Endothelial cell of umbilical vein (primary cell): Measurements from ENCODE around the gene TMEM125. TPM values are rescaled to one million over a fixed set of nuclear protein-coding genes. Genes with fewer than 3 reads are reported as not detected.

ENCODE experiments used
- BruUV-seq: library from RNA; stranded (reverse); fragments of 400-500 nt; replicated peaks from 2 replicates; lab custom pipeline; 2021; lab: Mats Ljungman, UMichigan
- CTCF ChIA-PET: fragments of 300-600, 350-600 bp; sonication (Branson Sonifier 250); formaldehyde crosslinking; loops from one replicate; lab custom pipeline; 2021; ENCODE audit warnings: antibody characterized with exemption, inconsistent platforms; lab: Charles Lee
- POLR2A ChIA-PET: fragments of 300-600, 350-600 bp; sonication (Branson Sonifier 250); formaldehyde crosslinking; loops from one replicate; lab custom pipeline; 2021; ENCODE audit warnings: antibody characterized with exemption, inconsistent platforms; lab: Charles Lee
- DNase-seq: peaks from one replicate; pipeline ENCODE4 v3.0.0-alpha.2; 2011; ENCODE audit warnings: low read depth, low spot score
- FAIRE-seq: peaks from 2 replicates; lab custom pipeline; 2011; peaks lifted over from hg19 to GRCh38; lab: Jason Lieb, UNC
- H2AFZ ChIP-seq: 2 replicates; pipeline ENCODE4 v1.6.0; 2012; ENCODE audit warnings: low read depth, low read length, control low read depth, inconsistent platforms
- H3K27ac ChIP-seq: 2 replicates; pipeline ENCODE4 v1.5.1; 2011; ENCODE audit warnings: low read depth, mild to moderate bottlenecking, control low read depth, low read length, moderate library complexity; ENCODE audit not compliant: insufficient read depth
- H3K27me3 ChIP-seq, 2 experiments: 2 replicates each; pipeline versions ENCODE4 v1.6.0 to v1.6.1; 2011; ENCODE audit warnings: low read length in 2 of 2, mixed read lengths in 1 of 2; ENCODE audit not compliant: control insufficient read depth in 2 of 2, insufficient read depth in 2 of 2
- H3K36me3 ChIP-seq, 2 experiments: 2 replicates in 1 of 2; 3 replicates in 1 of 2; pipeline ENCODE4 v1.5.1; 2011; ENCODE audit warnings: low read length in 2 of 2, mild to moderate bottlenecking in 1 of 2, moderate library complexity in 1 of 2; ENCODE audit not compliant: control insufficient read depth in 2 of 2, insufficient read depth in 2 of 2; ENCODE audit errors: extremely low read depth in 1 of 2
- H3K4me1 ChIP-seq: 3 replicates; pipeline ENCODE4 v1.5.1; 2011; ENCODE audit warnings: mild to moderate bottlenecking, low read length; ENCODE audit not compliant: control insufficient read depth, insufficient read depth; ENCODE audit errors: extremely low read depth
- H3K4me2 ChIP-seq: 2 replicates; pipeline ENCODE4 v1.6.1; 2011; ENCODE audit warnings: low read length, control low read depth, mixed read lengths; ENCODE audit not compliant: insufficient read depth
- H3K4me3 ChIP-seq, 3 experiments: fragments of 200-600 bp in 1 of 3; sonication (generic), shearing (Covaris generic) in 1 of 3; replicated peaks in 1 of 3; 2 replicates each; pipeline ENCODE4 v1.5.1; 2011 to 2016; ENCODE audit warnings: control low read depth in 3 of 3, low read length in 3 of 3, mild to moderate bottlenecking in 2 of 3, inconsistent platforms in 1 of 3, low read depth in 1 of 3, moderate library complexity in 1 of 3; ENCODE audit not compliant: insufficient read depth in 1 of 3
- H3K79me2 ChIP-seq: 2 replicates; pipeline ENCODE4 v1.6.0; 2012; ENCODE audit warnings: low read length, inconsistent platforms; ENCODE audit not compliant: control insufficient read depth, insufficient read depth
- H3K9ac ChIP-seq: replicated peaks from 2 replicates; pipeline ENCODE3; 2011; ENCODE audit warnings: low read length, control low read depth; ENCODE audit not compliant: insufficient read depth; ENCODE audit errors: extremely low read depth
- H3K9me1 ChIP-seq: replicated peaks from 3 replicates; pipeline ENCODE4 v1.6.0; 2011; ENCODE audit warnings: mild to moderate bottlenecking, low read length; ENCODE audit not compliant: control insufficient read depth, insufficient read depth; ENCODE audit errors: extremely low read depth
- H3K9me3 ChIP-seq: replicated peaks from 2 replicates; pipeline ENCODE4 v1.5.1; 2012; ENCODE audit warnings: low read length, inconsistent platforms; ENCODE audit not compliant: control insufficient read depth, insufficient read depth
- H4K20me1 ChIP-seq: replicated peaks from 2 replicates; pipeline ENCODE3; 2011; ENCODE audit warnings: mild to moderate bottlenecking, low read length; ENCODE audit not compliant: control insufficient read depth, insufficient read depth; ENCODE audit errors: extremely low read depth
- EZH2 ChIP-seq: IDR thresholded peaks from 2 replicates; pipeline ENCODE4 v1.6.1; 2012; ENCODE audit warnings: borderline replicate concordance, low read depth, mild to moderate bottlenecking, moderate library complexity, low read length, inconsistent platforms; ENCODE audit not compliant: severe bottlenecking
- FOS ChIP-seq: IDR thresholded peaks from 2 replicates; pipeline ENCODE4 v1.6.1; 2011; ENCODE audit warnings: mild to moderate bottlenecking, low read length, moderate library complexity, borderline replicate concordance; ENCODE audit not compliant: insufficient read depth
- GATA2 ChIP-seq: IDR thresholded peaks from 2 replicates; pipeline ENCODE4 v1.7.0; 2011; ENCODE audit warnings: low read depth, mild to moderate bottlenecking, moderate library complexity, mixed read lengths, low read length; ENCODE audit not compliant: insufficient read length, insufficient read depth
- JUN ChIP-seq: IDR thresholded peaks from 2 replicates; pipeline ENCODE4 v1.6.1; 2011; ENCODE audit warnings: borderline replicate concordance, low read depth; ENCODE audit not compliant: insufficient read length, insufficient read depth
- MYC ChIP-seq: IDR thresholded peaks from one replicate; pipeline ENCODE4 v1.6.1; 2011; ENCODE audit warnings: mild to moderate bottlenecking, low read depth, low read length
- POLR2A ChIP-seq: IDR thresholded peaks from 2 replicates; pipeline ENCODE4 v1.6.1; 2012; ENCODE audit warnings: low read depth, mild to moderate bottlenecking, control low read depth, low read length
- POLR2AphosphoS5 ChIP-seq: IDR thresholded peaks from 2 replicates; pipeline ENCODE4 v1.6.1; 2012; ENCODE audit warnings: low read depth, mild to moderate bottlenecking, control low read depth, low read length, moderate library complexity; ENCODE audit not compliant: insufficient read depth
- dilution Hi-C: fragments of 300-500 bp; cut with MboI; formaldehyde crosslinking; loops from one replicate; pipeline ENCODE4 v1.15.0; 2019; ENCODE audit warnings: low sequenced_read_pairs; ENCODE audit not compliant: extremely low pct_ligation_motif_present
- intact Hi-C: fragments of 100-400 bp; cut with micrococcal nuclease; formaldehyde crosslinking; loops from one replicate; pipeline ENCODE4 v1.10.0; 2022
- polyA plus RNA-seq, 4 experiments: library from polyadenylated mRNA; depleted of rRNA in 3 of 4; stranded (reverse) in 3 of 4; unstranded in 1 of 4; fragments of >200 nt; gene quantifications; 2 replicates each; pipeline versions ENCODE4 v1.2.1 to v1.2.3, GENCODE V29; 2011 to 2012; ENCODE audit warnings: missing spikeins in 1 of 4
- total RNA-seq: library from RNA; stranded (reverse); gene quantifications from 2 replicates; pipeline ENCODE4 v1.2.3, GENCODE V29; 2021
- TF ChIP-seq, protein P1 (sequence below), 2 donors: IDR thresholded peaks; 1 replicate in 1 of 2; 2 replicates in 1 of 2; pipeline ENCODE4 v1.5.1; 2011; ENCODE audit warnings: low read length in 2 of 2, mild to moderate bottlenecking in 2 of 2, moderate library complexity in 2 of 2, control low read depth in 1 of 2, inconsistent platforms in 1 of 2, low read depth in 1 of 2; ENCODE audit not compliant: insufficient read depth in 1 of 2; ENCODE audit errors: extremely low read depth in 1 of 2
- TF ChIP-seq, protein P2 (sequence below): IDR thresholded peaks from 2 replicates; pipeline ENCODE4 v1.6.1; 2011; ENCODE audit not compliant: insufficient read depth, insufficient read length

TMEM125 gene
- total and polyA plus RNA-seq, 2 donors (not counting 3 experiments of a cell fraction or from before 2014, with no cell fraction given), result 0.17 TPM; not detected in 1

DNA sequence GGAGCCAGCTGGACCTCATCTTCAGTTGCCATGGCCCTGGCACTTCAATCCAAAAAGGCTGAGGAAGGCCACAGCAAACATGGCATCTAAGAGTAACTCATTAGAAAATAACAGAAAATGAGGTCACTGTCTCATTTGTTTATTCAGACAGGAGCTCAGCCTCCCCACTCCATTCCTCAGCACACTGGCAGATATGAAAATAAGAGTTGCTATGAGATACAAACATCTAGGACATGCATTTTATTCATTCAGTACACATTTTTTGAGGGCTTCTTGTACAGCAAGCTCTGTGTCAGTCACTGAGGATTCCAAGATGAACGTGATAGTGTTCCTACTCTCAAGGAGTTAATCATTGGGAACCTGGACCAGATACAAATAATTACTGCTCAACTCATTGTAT is 32.7 kb upstream of the TMEM125 start:
- Histone ChIP-seq H3K4me3 (no peak overlapping the region), H3K27ac (no peak overlapping the region), H3K9me3 (no peaks in the 10 kb centered on the region), H4K20me1 (no peaks in the 10 kb centered on the region), H3K36me3 (no peaks in the 10 kb centered on the region), H2AFZ (no peak overlapping the region), H3K4me2 (no peak overlapping the region), H3K27me3 (no peaks in the 10 kb centered on the region), H3K9ac (no peak overlapping the region), H3K79me2 (no peaks in the 10 kb centered on the region), H3K4me1 (peaks cover 16% of the 10 kb centered on the region), H3K9me1 (no peaks in the 10 kb centered on the region)
- TF ChIP-seq FOS (no peak), MYC (no peak), POLR2AphosphoS5 (no peak), GATA2 (no peak), POLR2A (no peak), JUN (no peak), EZH2 (no peak)
- TF ChIP-seq, protein P1, sequence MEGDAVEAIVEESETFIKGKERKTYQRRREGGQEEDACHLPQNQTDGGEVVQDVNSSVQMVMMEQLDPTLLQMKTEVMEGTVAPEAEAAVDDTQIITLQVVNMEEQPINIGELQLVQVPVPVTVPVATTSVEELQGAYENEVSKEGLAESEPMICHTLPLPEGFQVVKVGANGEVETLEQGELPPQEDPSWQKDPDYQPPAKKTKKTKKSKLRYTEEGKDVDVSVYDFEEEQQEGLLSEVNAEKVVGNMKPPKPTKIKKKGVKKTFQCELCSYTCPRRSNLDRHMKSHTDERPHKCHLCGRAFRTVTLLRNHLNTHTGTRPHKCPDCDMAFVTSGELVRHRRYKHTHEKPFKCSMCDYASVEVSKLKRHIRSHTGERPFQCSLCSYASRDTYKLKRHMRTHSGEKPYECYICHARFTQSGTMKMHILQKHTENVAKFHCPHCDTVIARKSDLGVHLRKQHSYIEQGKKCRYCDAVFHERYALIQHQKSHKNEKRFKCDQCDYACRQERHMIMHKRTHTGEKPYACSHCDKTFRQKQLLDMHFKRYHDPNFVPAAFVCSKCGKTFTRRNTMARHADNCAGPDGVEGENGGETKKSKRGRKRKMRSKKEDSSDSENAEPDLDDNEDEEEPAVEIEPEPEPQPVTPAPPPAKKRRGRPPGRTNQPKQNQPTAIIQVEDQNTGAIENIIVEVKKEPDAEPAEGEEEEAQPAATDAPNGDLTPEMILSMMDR (IDR thresholded peaks at IDR 0.05; ENCODE audit: extremely low read depth in 1 of 2, insufficient read depth in 1 of 2, low read depth in 1 of 2, low read length in 2 of 2), result no peak
- TF ChIP-seq, protein P2, sequence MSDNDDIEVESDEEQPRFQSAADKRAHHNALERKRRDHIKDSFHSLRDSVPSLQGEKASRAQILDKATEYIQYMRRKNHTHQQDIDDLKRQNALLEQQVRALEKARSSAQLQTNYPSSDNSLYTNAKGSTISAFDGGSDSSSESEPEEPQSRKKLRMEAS, result no peak
- ChIA-PET CTCF (interaction anchor here (0.7 to 7.5 kb wide), 9 partner anchors 10 to 182 kb away, joined by 3 to 74 read pairs (median 3); no protein-coding TSS in a partner anchor), POLR2A (interaction anchor here (0.7 kb wide), 1 partner anchor 188 kb away, joined by 3 read pairs; no protein-coding TSS in a partner anchor)
- BruUV-seq, result no TSS peak
- dilution Hi-C loops, result loop anchor here (25.0 kb wide), 1 partner anchor 175 kb away; no protein-coding TSS in a partner anchor
- FAIRE-seq, result no peak
- DNase-seq, result no peak
- intact Hi-C loops, result no loop called here
